AG08396 (cell line): ENCODE data around the gene HK2.
A peak's percentile ranks its signal among the peaks of the same experiment; 100 is the strongest.
"Not testable (repeated sequence)": the region's sequence is repeated elsewhere in the genome, so short reads cannot be mapped to it uniquely, and the experiment has no call there.

Experiments
- DNase-seq: peaks from one replicate; pipeline ENCODE4 v3.0.0; 2012; ENCODE audit warnings: low spot score, mixed read lengths

HK2 gene

GRCh38 chr2:74833418-74834233 is at the start of gene HK2:
Gene HK2 (plus strand): TSS chr2:74834127. CDS start chr2:74834581, 454 bp downstream.
- peak; percentile 99 for DNase-seq

- DNase-seq: no peak
Measured at GRCh38 chr2:74789271-74789670, 44.7 kb upstream of the HK2 start.

- no peak for DNase-seq
Measured at GRCh38 chr2:74792282-74792681, 41.6 kb upstream of the HK2 start.

DNA sequence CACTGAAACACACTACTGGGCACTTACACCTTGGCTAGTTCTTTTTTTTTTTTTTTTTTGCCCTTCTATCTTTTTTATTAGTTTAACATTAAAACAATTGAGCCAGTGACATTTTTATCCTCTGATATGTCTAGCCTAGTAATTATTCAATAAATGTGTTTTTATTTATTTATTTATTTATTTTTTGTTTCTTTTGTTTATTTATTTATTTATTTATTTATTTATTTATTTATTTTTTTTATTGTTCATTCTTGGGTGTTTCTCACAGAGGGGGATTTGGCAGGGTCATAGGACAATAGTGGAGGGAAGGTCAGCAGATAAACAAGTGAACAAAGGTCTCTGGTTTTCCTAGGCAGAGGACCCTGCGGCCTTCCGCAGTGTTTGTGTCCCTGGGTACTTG is 39.0 kb upstream of the HK2 start:
- not testable (repeated sequence) for DNase-seq

DNA sequence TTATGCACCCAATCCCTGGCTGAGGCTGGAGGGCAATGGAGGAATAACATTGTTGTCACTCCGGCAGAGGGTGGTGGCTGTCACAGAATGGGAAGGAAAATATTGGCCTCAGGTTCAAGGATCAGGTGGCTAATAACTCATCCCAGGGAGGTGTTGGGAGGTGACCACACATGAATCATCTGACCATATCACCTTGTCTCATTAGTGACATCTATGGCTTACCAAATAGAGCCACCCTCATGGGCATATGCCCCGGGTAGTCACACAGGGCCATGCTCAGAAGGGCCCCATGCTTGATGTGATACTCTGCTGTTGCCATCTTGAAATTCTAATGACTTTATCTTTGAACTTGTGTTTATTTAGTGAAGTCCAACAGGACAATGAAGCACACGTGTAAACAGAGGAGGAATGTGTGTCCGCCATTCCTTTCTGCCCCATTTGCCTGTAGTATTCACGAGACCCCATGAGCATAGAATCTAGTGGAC is 27.5 kb upstream of the HK2 start:
- DNase-seq: no peak

DNA sequence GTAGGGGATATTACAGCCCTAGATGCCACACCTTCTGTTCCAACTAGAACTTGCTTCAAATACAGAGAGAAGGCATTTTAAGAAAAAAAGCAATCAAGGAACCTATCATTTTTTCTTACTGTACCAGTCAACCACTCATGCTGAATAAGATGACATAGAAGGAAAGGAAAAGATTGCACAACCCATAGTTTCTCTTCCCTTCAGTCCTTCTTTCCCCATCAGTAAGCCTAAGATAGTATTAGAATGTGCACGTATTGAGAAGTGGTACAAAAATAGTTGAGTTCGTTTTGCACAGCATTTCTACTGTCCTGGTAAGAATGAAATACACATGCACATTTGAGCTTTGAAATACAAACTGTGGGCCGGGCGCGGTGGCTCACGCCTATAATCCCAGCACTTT is 27.0 kb upstream of the HK2 start:
- DNase-seq: no peak

GRCh38 chr2:74812787-74813590 is 20.9 kb upstream of the HK2 start:
- no peak for DNase-seq

DNA sequence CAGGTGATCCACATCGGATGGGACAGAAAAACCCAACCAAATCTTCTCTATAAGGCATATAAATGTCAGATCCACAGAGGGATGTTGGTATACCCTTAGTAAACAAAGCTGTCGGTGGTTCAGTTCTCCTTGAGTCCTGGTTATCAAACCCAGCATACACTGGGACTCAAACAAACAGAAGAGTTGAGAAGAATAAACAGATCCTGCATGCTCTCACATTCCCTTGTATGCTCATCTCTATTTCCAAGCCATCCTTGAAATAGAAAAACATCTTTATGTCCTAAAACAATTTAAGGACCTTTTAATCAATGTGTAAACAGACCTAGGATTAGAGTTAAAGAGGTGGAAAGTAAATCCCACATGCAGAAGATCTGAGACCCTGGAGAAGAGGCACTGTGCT is 19.8 kb upstream of the HK2 start:
- DNase-seq: no peak

GRCh38 chr2:74815941-74816340 is 18.0 kb upstream of the HK2 start:
- no peak for DNase-seq

GRCh38 chr2:74816540-74817303 is 17.2 kb upstream of the HK2 start:
- DNase-seq: no peak

DNA sequence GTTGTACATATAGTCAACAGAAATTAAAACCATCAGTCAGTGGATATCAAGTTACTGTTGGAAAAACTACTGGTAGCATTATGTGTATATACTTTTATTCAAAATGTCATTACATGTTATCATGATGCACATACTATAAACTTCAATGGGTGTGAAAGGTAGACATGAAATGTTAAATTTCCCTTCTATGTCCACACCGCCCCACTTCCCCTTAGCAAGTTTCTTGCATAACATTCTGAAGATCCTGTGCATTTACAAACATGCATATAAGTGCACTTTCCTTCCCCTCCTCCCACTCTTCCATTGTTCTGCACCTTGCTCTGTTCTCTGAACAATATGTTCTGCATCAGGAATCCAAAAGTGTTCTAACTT is 16.6 kb upstream of the HK2 start:
- DNase-seq: no peak

DNA sequence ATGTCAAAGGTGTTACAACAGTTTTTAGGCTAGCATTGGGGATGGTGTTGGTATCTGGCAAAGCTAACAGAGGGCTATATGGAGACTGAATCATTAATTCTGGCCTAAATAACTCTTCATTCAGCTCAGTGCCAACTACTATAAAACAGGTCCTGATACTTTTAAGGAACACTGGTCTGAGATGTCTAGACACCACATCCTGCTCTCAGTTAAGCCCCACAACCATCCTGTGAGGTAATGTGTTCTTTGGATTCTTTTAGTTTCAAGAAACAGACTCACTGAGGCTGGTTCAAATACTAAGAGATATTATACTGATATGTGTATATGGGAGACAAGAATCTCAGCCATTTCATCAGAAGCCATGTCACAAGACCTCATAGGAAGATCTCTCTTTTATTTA is 14.2 kb upstream of the HK2 start:
- no peak for DNase-seq

- DNase-seq: no peak
Measured at GRCh38 chr2:74821177-74822126, 12.5 kb upstream of the HK2 start.

DNA sequence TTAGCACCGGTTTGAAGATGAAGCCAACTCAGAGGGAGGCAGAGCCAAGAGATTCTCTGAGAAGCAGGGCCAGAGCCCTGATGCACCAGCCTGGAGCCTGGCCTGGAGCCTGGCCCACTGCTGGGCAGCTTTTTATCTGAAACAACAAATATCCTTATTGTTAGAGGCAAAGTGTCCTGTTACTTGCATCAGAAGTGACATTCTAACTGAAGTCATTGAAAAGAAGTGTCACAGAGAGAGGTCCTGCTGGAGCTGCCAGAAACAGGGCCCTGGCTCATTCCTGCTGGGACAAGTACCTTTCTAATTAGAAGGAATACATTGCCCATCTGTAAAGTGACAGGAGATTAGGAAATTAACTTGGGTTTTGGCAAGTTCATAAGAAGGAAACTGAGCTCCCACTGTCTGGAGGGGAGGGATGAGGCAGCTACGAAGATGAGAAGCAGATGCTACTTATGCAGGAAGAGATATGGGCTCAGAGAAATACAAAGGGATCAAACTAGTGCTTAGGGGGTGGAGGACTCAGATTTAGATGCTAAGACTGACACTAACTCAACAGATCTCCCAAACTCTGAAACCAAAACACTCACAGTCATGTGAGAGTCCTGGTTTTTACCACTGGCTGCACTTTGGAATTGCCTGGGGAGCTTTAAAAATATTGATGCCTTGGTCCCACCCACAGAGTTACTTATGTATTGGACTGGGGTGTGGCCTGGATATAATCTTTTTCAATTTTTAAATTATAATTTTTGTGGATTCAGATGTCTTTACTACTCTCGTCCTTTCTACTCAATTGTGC is 11.0 kb upstream of the HK2 start:
- no peak for DNase-seq

GRCh38 chr2:74824679-74825078 is 9.2 kb upstream of the HK2 start:
- DNase-seq: no peak

DNA sequence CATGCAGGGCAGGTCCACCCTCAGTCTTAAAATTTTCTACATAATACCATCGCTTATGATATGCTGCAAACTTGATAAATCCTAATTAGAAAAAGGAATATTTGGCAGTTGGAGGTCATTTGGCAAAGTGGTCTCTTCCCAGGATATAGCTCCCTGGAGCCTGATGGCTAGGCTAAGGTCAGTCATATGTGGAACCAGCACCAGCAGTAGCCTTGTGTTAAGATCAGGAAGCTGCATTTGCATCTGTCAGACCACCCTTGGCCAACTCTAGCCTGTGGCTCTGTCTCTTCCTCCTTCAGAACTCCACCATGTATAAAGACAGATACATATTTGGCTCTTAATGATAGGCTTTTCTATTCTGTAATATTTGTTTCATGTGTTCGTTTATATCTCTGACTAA is 5.4 kb upstream of the HK2 start:
- DNase-seq: no peak

DNA sequence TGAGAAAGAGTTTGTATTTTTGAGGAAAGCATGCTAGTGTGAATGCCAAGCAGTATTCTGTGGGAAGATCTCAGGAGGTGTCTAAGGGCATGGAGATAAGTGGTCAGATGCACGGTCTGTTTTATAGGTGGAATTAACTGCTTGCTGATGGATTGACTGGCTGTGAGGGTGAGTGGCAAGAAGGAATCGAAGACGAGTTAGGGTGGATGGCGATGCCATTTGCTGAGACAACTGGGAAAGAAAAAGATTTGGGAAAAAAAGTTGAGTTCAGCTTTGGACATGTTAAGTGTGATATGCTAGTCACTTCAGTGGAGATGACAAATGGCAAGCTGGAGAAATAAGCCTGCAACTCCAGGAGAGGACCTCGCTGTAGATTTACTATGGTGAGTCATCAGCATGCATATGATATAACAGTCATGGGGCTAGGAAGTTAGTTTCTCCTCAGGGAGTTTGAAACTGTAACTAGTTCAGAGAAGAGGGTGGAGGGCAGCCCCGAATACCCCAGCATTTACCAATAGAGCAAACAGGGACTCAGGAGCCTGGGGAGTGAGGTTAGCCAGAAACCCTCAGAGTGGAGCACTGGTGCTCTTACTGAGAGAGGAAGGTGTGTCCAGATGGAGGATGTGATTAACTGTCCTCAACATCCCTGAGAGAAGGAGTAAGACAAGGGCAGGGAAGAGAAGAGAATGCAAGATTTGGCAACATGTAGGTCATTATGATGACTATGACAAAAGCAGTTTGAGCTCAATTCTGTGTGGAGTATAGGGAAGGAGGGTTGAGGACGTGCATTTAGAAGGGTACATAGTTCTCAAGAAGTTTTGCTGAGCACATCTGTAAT is 2.0 kb upstream of the HK2 start:
- peak; percentile 50 for DNase-seq

DNA sequence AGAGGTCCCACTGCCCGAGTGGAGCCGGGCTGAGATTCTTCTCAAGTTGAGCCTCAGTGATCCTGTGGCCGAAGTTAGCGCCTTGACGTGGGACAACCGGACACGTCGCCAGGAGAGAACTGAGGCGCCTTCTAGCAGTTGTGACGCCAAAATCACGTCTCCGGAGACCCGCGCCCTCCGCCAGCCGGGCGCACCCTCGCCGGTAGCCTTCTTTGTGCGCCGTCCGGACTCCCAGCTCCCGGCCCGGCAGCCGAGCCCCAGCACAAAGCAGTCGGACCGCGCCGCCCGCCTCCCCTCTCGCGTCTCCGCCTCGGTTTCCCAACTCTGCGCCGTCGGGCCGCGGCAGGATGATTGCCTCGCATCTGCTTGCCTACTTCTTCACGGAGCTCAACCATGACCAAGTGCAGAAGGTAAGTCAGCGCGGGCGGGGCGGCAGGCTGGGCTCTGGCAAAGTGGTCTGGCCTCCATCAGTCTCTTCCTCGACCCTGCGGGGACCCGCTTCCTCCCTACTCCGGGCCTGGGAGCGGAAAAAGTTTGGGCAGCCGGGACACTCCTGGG is 386 bp downstream of the HK2 start:
- DNase-seq: not testable (repeated sequence)
